HUES64 (cell line): ENCODE results near the gene WWOX.
"Not testable (repeated sequence)": the region's sequence is repeated elsewhere in the genome, so short reads cannot be mapped to it uniquely, and the experiment has no call there.

Source experiments
- H3K27ac ChIP-seq: 2 replicates; pipeline ENCODE4 v1.7.0; 2013; ENCODE audit warnings: low read depth, low read length, inconsistent platforms
- H3K27me3 ChIP-seq: 2 replicates; pipeline ENCODE4 v1.6.1; 2013; ENCODE audit warnings: mild to moderate bottlenecking, low read length; ENCODE audit not compliant: insufficient read depth
- H3K36me3 ChIP-seq: 2 replicates; pipeline ENCODE4 v1.6.1; 2013; ENCODE audit warnings: mild to moderate bottlenecking, low read length; ENCODE audit not compliant: insufficient read depth
- H3K4me1 ChIP-seq: 2 replicates; pipeline ENCODE4 v1.6.1; 2013; ENCODE audit warnings: mild to moderate bottlenecking, low read length, moderate library complexity; ENCODE audit not compliant: insufficient read depth
- H3K4me3 ChIP-seq: 2 replicates; pipeline ENCODE4 v1.5.1; 2013; ENCODE audit warnings: mild to moderate bottlenecking, low read length, moderate library complexity
- H3K9ac ChIP-seq: 2 replicates; pipeline ENCODE4 v1.6.1; 2013; ENCODE audit warnings: mild to moderate bottlenecking, low read depth, low read length
- H3K9me3 ChIP-seq: 2 replicates; pipeline ENCODE4 v1.6.1; 2013; ENCODE audit warnings: low read depth, low read length; ENCODE audit not compliant: insufficient read depth
- WGBS: fragments of 150-250, 120-280 bp; methylation state at CpG from one replicate; pipeline ENCODE4 v1.1.7; 2013; ENCODE audit warnings: missing lambda C conversion rate; 5-methylcytosine and 5-hydroxymethylcytosine counted together

The WWOX gene

GRCh38 chr16:78505544-78506366 lies 406.3 kb downstream of the WWOX start:
- H3K9ac ChIP-seq, result no peak overlapping the region
- H3K36me3 ChIP-seq, result no peaks in the 10 kb centered on the region
- 89% methylated on average over 23 of the region's 23 CpGs for WGBS
- peaks cover 9% of the 10 kb centered on the region; the same call in 1 of the 2 replicates for H3K4me1 ChIP-seq
- no peaks in the 10 kb centered on the region for H3K27me3 ChIP-seq
- no peak overlapping the region for H3K27ac ChIP-seq
- H3K4me3 ChIP-seq, result no peak overlapping the region
- no peaks in the 10 kb centered on the region for H3K9me3 ChIP-seq

GRCh38 chr16:78506367-78507193 lies 407.1 kb downstream of the WWOX start:
- H3K27ac ChIP-seq, result no peak overlapping the region
- WGBS, result 92% methylated on average over 11 of the region's 11 CpGs
- no peaks in the 10 kb centered on the region for H3K27me3 ChIP-seq
- H3K36me3 ChIP-seq, result no peaks in the 10 kb centered on the region
- H3K9ac ChIP-seq, result no peak overlapping the region
- no peak overlapping the region for H3K4me3 ChIP-seq
- H3K9me3 ChIP-seq, result no peaks in the 10 kb centered on the region
- H3K4me1 ChIP-seq, result peaks cover 7% of the 10 kb centered on the region; the same call in 1 of the 2 replicates

DNA sequence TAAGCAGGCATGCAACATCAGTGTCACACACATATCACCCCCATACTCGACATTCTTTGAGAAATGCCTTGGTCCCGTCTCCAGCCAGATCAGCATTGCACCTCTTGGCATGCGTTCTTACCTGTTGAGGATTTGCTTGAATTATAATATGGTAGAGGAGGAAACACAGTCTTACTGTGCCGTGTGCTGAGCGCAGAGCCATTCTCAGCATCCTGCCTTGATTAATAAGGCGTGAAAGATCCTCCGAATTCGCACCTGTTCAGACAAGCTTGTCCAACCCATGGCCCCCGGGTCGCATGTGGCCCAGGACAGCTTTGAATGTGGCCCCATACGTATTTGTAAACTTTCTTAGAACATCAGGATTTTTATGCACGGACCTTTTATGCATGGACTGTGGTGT lies 408.1 kb downstream of the WWOX start:
- no peaks in the 10 kb centered on the region for H3K27me3 ChIP-seq
- no peak overlapping the region for H3K9ac ChIP-seq
- H3K27ac ChIP-seq, result no peak overlapping the region
- 95% methylated on average over 12 of the region's 12 CpGs for WGBS
- no peaks in the 10 kb centered on the region for H3K9me3 ChIP-seq
- H3K4me1 ChIP-seq, result peaks cover 7% of the 10 kb centered on the region; the same call in 1 of the 2 replicates
- no peaks in the 10 kb centered on the region for H3K36me3 ChIP-seq
- no peak overlapping the region for H3K4me3 ChIP-seq

- 98% methylated on average over 7 of the region's 7 CpGs for WGBS
- H3K27me3 ChIP-seq, result no peaks in the 10 kb centered on the region
- H3K9ac ChIP-seq, result no peak overlapping the region
- no peak overlapping the region for H3K4me3 ChIP-seq
- no peaks in the 10 kb centered on the region for H3K9me3 ChIP-seq
- H3K36me3 ChIP-seq, result no peaks in the 10 kb centered on the region
- H3K27ac ChIP-seq, result no peak overlapping the region
- H3K4me1 ChIP-seq, result no peaks in the 10 kb centered on the region
Measured at GRCh38 chr16:78509965-78510364, 410.5 kb downstream of the WWOX start.

- Histone ChIP-seq H3K9ac (no peak overlapping the region), H3K27ac (no peak overlapping the region), H3K4me1 (no peaks in the 10 kb centered on the region), H3K9me3 (no peaks in the 10 kb centered on the region), H3K36me3 (no peaks in the 10 kb centered on the region), H3K27me3 (no peaks in the 10 kb centered on the region), H3K4me3 (no peak overlapping the region)
- 98% methylated on average over 4 of the region's 4 CpGs for WGBS
Measured at GRCh38 chr16:78510496-78510895, 411.0 kb downstream of the WWOX start.

GRCh38 chr16:78513838-78514237 lies 414.4 kb downstream of the WWOX start:
- no peaks in the 10 kb centered on the region for H3K27me3 ChIP-seq
- WGBS, result 87% methylated on average over 2 of the region's 3 CpGs
- H3K4me3 ChIP-seq, result no peak overlapping the region
- H3K9me3 ChIP-seq, result no peaks in the 10 kb centered on the region
- no peaks in the 10 kb centered on the region for H3K36me3 ChIP-seq
- no peak overlapping the region for H3K9ac ChIP-seq
- H3K4me1 ChIP-seq, result no peaks in the 10 kb centered on the region
- H3K27ac ChIP-seq, result no peak overlapping the region

DNA sequence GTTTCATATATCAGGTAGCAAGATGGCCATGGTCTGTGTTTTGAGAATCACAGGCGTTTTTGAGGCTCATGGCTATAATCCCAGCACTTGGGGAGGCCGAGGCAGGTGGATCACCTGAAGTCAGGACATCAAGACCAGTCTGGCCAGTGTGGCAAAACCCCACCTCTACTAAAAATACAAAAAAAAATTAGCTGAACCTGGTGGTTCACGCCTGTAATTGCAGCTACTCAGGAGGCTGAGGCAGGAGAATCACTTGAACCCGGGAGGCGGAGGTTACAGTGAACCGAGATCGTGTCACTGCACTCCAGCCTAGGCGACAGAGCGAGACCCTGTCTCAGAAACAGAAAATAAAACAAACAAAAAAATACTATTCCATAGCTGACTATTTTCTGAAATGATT lies 415.4 kb downstream of the WWOX start:
- not testable (repeated sequence) for H3K4me3 ChIP-seq, H3K4me1 ChIP-seq, H3K27ac ChIP-seq, H3K9me3 ChIP-seq, H3K36me3 ChIP-seq, H3K9ac ChIP-seq, H3K27me3 ChIP-seq
- WGBS, result 95% methylated on average over 9 of the region's 9 CpGs

- H3K4me1 ChIP-seq, result no peaks in the 10 kb centered on the region
- no peak overlapping the region for H3K27ac ChIP-seq
- no peaks in the 10 kb centered on the region for H3K36me3 ChIP-seq
- no peaks in the 10 kb centered on the region for H3K27me3 ChIP-seq
- 96% methylated on average over 14 of the region's 14 CpGs for WGBS
- H3K4me3 ChIP-seq, result no peak overlapping the region
- no peaks in the 10 kb centered on the region for H3K9me3 ChIP-seq
- H3K9ac ChIP-seq, result no peak overlapping the region
Measured at GRCh38 chr16:78515421-78515820, 416.0 kb downstream of the WWOX start.

- WGBS, result 93% methylated on average over 8 of the region's 9 CpGs
- Histone ChIP-seq H3K27me3 (no peaks in the 10 kb centered on the region), H3K36me3 (no peaks in the 10 kb centered on the region), H3K9ac (no peak overlapping the region), H3K4me1 (no peaks in the 10 kb centered on the region), H3K27ac (no peak overlapping the region), H3K9me3 (no peaks in the 10 kb centered on the region), H3K4me3 (no peak overlapping the region)
Measured at GRCh38 chr16:78516006-78516736, 416.7 kb downstream of the WWOX start.

GRCh38 chr16:78519896-78520295 lies 420.4 kb downstream of the WWOX start:
- Histone ChIP-seq H3K4me1 (no peaks in the 10 kb centered on the region), H3K4me3 (no peak overlapping the region), H3K27ac (no peak overlapping the region), H3K9me3 (no peaks in the 10 kb centered on the region), H3K9ac (no peak overlapping the region), H3K36me3 (no peaks in the 10 kb centered on the region), H3K27me3 (no peaks in the 10 kb centered on the region)
- 98% methylated on average over 7 of the region's 8 CpGs for WGBS

DNA sequence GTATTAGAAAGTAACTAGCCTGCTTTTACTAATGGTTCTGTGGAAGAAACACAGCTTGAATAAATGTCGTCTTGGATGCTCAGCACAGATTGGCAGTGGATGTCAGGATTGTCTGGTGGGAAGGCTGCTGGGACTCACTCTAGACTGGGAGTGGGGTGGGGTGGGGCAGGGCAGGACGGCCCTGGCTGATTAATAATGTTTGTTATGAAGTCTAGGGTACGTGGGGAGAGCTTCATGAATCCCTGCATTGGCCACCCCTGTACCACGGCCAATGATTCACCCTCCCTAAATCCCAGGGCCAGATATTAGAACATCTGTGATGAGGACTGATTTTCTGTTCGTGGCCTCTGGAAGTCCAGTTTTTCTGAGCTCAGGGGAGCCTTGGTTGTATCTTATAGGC lies 421.0 kb downstream of the WWOX start:
- no peak overlapping the region for H3K4me3 ChIP-seq
- H3K27ac ChIP-seq, result no peak overlapping the region
- H3K9ac ChIP-seq, result no peak overlapping the region
- H3K36me3 ChIP-seq, result no peaks in the 10 kb centered on the region
- no peaks in the 10 kb centered on the region for H3K27me3 ChIP-seq
- no peaks in the 10 kb centered on the region for H3K9me3 ChIP-seq
- WGBS, result 94% methylated on average over 5 of the region's 5 CpGs
- H3K4me1 ChIP-seq, result no peaks in the 10 kb centered on the region
